MCF 10A (cell line): ENCODE results near the gene KCNQ5. TPM values are rescaled to one million over a fixed set of nuclear protein-coding genes. Genes with fewer than 3 reads are reported as not detected.
A peak's percentile ranks its signal among the peaks of the same experiment; 100 is the strongest.

Experiments used
- BruUV-seq: library from RNA; stranded (reverse); fragments of 400-500 nt; replicated peaks from 2 replicates; lab custom pipeline; 2021; lab: Mats Ljungman, UMichigan
- CTCF ChIA-PET: fragments of 300-600 bp; sonication (Branson Sonifier 250); formaldehyde crosslinking; extraction: SDS; loops from one replicate; lab custom pipeline; 2021; ENCODE audit warnings: antibody characterized with exemption, inconsistent platforms; lab: Yijun Ruan, JAX
- POLR2A ChIA-PET: fragments of 300-600, 350-650 bp; sonication (Branson Sonifier 250); formaldehyde crosslinking; extraction: SDS; loops from one replicate; lab custom pipeline; 2020; ENCODE audit warnings: antibody characterized with exemption, inconsistent platforms; lab: Yijun Ruan, JAX
- DNase-seq: peaks from one replicate; pipeline ENCODE4 v3.0.0-alpha.2; 2018; ENCODE audit not compliant: unreplicated experiment
- H3K27ac Mint-ChIP-seq: one replicate; pipeline ENCODE4 v1.8.0; 2022; ENCODE audit warnings: mild to moderate bottlenecking, low read depth, mixed read lengths; ENCODE audit not compliant: unreplicated experiment
- H3K27me3 Mint-ChIP-seq: one replicate; pipeline ENCODE4 v1.8.0; 2022; ENCODE audit warnings: mixed read lengths; ENCODE audit not compliant: insufficient read depth, unreplicated experiment
- H3K36me3 Mint-ChIP-seq: one replicate; pipeline ENCODE4 v1.8.0; 2022; ENCODE audit warnings: mild to moderate bottlenecking, moderate library complexity, mixed read lengths; ENCODE audit not compliant: insufficient read depth, unreplicated experiment
- H3K4me1 Mint-ChIP-seq: one replicate; pipeline ENCODE4 v1.8.0; 2022; ENCODE audit warnings: mixed read lengths; ENCODE audit not compliant: insufficient read depth, unreplicated experiment
- H3K4me3 Mint-ChIP-seq: one replicate; pipeline ENCODE4 v1.8.0; 2022; ENCODE audit warnings: mild to moderate bottlenecking, moderate library complexity, mixed read lengths; ENCODE audit not compliant: unreplicated experiment
- H3K9me3 Mint-ChIP-seq: one replicate; pipeline ENCODE4 v1.8.0; 2022; ENCODE audit warnings: mixed read lengths; ENCODE audit not compliant: unreplicated experiment
- intact Hi-C: fragments of 100-400 bp; cut with micrococcal nuclease; formaldehyde crosslinking; loops from 2 replicates; pipeline ENCODE4 v1.14.1; 2022
- total RNA-seq: library from RNA; stranded (reverse); gene quantifications from 2 replicates; pipeline ENCODE4 v1.2.3, GENCODE V29; 2022
- TF ChIP-seq, protein P1 (sequence below): fragments of 200-600 bp; IDR thresholded peaks from one replicate; pipeline ENCODE4 v1.8.0; 2022; ENCODE audit warnings: antibody characterized with exemption, mild to moderate bottlenecking; ENCODE audit not compliant: unreplicated experiment

The KCNQ5 gene
- total RNA-seq, 1 experiment from 2014 or later, result 10.3 TPM

DNA sequence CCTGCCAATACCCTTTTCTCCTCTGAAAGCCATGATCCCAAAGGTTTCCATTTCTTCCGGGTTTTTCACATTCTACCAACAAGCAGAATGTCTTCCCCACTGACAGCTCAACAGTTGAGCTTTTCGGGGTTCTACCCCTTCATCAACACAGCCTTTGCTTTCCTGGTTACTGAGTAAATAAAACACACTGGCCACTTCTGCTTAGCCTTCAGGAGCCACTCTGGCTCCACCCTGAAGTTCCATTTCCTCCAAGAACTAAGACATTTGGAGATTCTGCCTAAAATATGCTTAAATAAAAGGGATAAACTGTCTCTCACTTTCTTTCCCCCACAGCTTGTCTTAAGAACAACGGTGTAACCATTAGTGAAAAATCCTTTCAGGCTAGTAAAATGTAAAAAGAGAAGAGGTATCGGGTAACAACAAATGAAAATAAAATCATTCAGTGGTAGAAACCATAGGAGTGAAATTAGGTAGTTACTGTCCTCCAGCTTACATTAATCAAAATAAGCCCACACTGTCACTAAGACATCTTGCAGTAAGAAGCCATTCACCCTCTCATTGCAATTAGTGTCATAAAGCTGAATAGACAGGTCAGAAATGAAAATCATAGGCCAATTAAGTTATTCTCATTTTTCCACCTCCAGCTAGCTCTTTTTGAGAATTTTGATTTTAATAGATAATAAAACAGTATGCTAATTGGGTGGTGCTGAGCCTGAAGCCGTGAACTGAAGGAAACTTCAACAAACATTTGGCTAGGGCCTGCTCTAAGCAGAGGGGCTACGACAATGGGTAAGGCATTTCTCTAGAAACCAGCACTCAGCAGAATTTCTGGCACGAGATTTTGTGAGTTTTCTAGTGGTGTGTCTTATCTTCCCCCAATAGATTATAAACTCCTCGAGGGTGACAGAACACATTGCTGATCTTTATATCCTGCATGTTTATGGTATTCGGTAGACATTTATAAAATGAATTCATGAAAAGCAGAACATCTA, 409.2 kb downstream of the KCNQ5 start:
- POLR2A ChIA-PET, result interaction anchor here (0.7 to 1.9 kb wide), 7 partner anchors 11 to 382 kb away, joined by 3 to 6 read pairs (median 3); no protein-coding TSS in a partner anchor
- CTCF ChIA-PET, result interaction anchor here (0.6 to 1.1 kb wide), 4 partner anchors 51 to 414 kb away, joined by 3 to 4 read pairs (median 4); no protein-coding TSS in a partner anchor
- peaks cover 4% of the 10 kb centered on the region for H3K36me3 Mint-ChIP-seq
- TF ChIP-seq, protein P1, sequence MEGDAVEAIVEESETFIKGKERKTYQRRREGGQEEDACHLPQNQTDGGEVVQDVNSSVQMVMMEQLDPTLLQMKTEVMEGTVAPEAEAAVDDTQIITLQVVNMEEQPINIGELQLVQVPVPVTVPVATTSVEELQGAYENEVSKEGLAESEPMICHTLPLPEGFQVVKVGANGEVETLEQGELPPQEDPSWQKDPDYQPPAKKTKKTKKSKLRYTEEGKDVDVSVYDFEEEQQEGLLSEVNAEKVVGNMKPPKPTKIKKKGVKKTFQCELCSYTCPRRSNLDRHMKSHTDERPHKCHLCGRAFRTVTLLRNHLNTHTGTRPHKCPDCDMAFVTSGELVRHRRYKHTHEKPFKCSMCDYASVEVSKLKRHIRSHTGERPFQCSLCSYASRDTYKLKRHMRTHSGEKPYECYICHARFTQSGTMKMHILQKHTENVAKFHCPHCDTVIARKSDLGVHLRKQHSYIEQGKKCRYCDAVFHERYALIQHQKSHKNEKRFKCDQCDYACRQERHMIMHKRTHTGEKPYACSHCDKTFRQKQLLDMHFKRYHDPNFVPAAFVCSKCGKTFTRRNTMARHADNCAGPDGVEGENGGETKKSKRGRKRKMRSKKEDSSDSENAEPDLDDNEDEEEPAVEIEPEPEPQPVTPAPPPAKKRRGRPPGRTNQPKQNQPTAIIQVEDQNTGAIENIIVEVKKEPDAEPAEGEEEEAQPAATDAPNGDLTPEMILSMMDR, result no peak
- no peak overlapping the region for H3K4me3 Mint-ChIP-seq
- H3K9me3 Mint-ChIP-seq, result no peaks in the 10 kb centered on the region
- H3K27ac Mint-ChIP-seq, result peak overlapping the region; percentile 93
- H3K4me1 Mint-ChIP-seq, result peaks cover 14% of the 10 kb centered on the region
- no TSS peak for BruUV-seq
- H3K27me3 Mint-ChIP-seq, result no peaks in the 10 kb centered on the region
- intact Hi-C loops, result no loop called here
- no peak for DNase-seq

DNA sequence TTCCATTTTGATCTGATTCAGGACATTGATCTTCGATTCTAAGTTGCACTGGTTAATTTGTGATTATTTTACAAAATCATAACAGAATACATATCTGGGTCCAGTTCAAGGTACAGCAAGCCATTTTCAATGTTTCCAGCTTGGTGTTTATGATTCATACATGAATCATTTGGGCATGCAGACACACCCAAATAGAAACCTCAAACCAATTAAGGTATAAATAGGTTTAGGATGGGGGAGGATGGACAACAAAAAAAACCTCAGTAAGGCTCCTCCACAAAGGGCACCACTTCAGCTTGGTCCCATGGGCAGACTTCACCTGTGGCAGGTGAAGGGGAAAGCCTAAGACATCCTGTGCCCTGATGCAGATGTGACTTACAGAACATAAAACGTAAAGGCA, 410.7 kb downstream of the KCNQ5 start:
- peak; percentile 64 for DNase-seq
- ChIA-PET POLR2A (interaction anchor here (1.2 to 1.9 kb wide), 4 partner anchors 10 to 383 kb away, joined by 3 to 6 read pairs (median 4); no protein-coding TSS in a partner anchor), CTCF (interaction anchor here (1.1 kb wide), 1 partner anchor 50 kb away, joined by 4 read pairs; no protein-coding TSS in a partner anchor)
- intact Hi-C loops, result no loop called here
- BruUV-seq, result no TSS peak
- H3K27ac Mint-ChIP-seq, result peak overlapping the region; percentile 93
- peaks cover 10% of the 10 kb centered on the region for H3K36me3 Mint-ChIP-seq
- H3K4me3 Mint-ChIP-seq, result peak overlapping the region; percentile 29
- H3K4me1 Mint-ChIP-seq, result peaks cover 14% of the 10 kb centered on the region
- H3K9me3 Mint-ChIP-seq, result no peaks in the 10 kb centered on the region
- H3K27me3 Mint-ChIP-seq, result no peaks in the 10 kb centered on the region
- TF ChIP-seq, protein P1, result no peak

- TF ChIP-seq, protein P1, result no peak
- no TSS peak for BruUV-seq
- ChIA-PET CTCF (no interaction called here), POLR2A (no interaction called here)
- peaks cover 10% of the 10 kb centered on the region for H3K36me3 Mint-ChIP-seq
- no peak overlapping the region for H3K27ac Mint-ChIP-seq
- intact Hi-C loops, result no loop called here
- no peak for DNase-seq
- peaks cover 9% of the 10 kb centered on the region for H3K9me3 Mint-ChIP-seq
- peaks cover 10% of the 10 kb centered on the region for H3K4me1 Mint-ChIP-seq
- no peak overlapping the region for H3K4me3 Mint-ChIP-seq
- H3K27me3 Mint-ChIP-seq, result no peaks in the 10 kb centered on the region
These were observed 414.8 kb downstream of the KCNQ5 start for GRCh38 chr6:73036689-73037088.

GRCh38 chr6:73041051-73041450, 419.2 kb downstream of the KCNQ5 start:
- intact Hi-C loops, result no loop called here
- CTCF ChIA-PET, result no interaction called here
- POLR2A ChIA-PET, result no interaction called here
- Mint-ChIP-seq H3K27ac (no peak overlapping the region), H3K27me3 (no peaks in the 10 kb centered on the region), H3K4me3 (no peak overlapping the region), H3K36me3 (peaks cover 6% of the 10 kb centered on the region), H3K9me3 (peaks cover 9% of the 10 kb centered on the region), H3K4me1 (peaks cover 8% of the 10 kb centered on the region)
- TF ChIP-seq, protein P1, result no peak
- no TSS peak for BruUV-seq
- no peak for DNase-seq
